Thoracic aorta (tissue), 2 donors: ENCODE data around the gene TAS2R10. TPM values are rescaled to one million over a fixed set of nuclear protein-coding genes. Genes with fewer than 3 reads are reported as not detected.

ENCODE experiments used
- ATAC-seq: fragments of 150-250 bp; one replicate; pipeline ENCODE4 v1.8.0; 2017; ENCODE audit warnings: low read depth; ENCODE audit not compliant: insufficient number of reproducible peaks, low FRiP score
- DNase-seq: peaks from one replicate; pipeline ENCODE4 v3.0.0-alpha.2; 2020; ENCODE audit warnings: low spot score
- H3K27ac ChIP-seq, 2 donors: fragments of 200-600 bp; sonication (generic); 1 replicate in 1 of 2; 2 replicates in 1 of 2; pipeline ENCODE4 v1.5.1; 2016; ENCODE audit warnings: mild to moderate bottlenecking in 2 of 2, moderate library complexity in 2 of 2
- H3K27me3 ChIP-seq: fragments of 200-600 bp; sonication (generic); replicated peaks from 2 replicates; pipeline ENCODE4 v1.6.0; 2016; ENCODE audit warnings: mild to moderate bottlenecking; ENCODE audit not compliant: insufficient read depth
- H3K36me3 ChIP-seq: fragments of 200-600 bp; sonication (generic); one replicate; pipeline ENCODE4 v1.5.1; 2016
- H3K4me1 ChIP-seq, 2 donors: fragments of 200-600 bp; sonication (generic); 1 replicate in 1 of 2; 2 replicates in 1 of 2; pipeline versions ENCODE4 v1.5.1 to v1.6.0; 2016; ENCODE audit warnings: low read depth in 2 of 2, mild to moderate bottlenecking in 1 of 2; ENCODE audit not compliant: control insufficient read depth in 1 of 2
- H3K4me3 ChIP-seq: fragments of 200-600 bp; sonication (generic); 2 replicates; pipeline ENCODE4 v1.5.1; 2016; ENCODE audit warnings: mild to moderate bottlenecking
- H3K9me3 ChIP-seq: fragments of 200-600 bp; sonication (generic); 2 replicates; pipeline ENCODE4 v1.5.1; 2016
- CTCF ChIP-seq: fragments of 200-600 bp; sonication (generic); IDR thresholded peaks from one replicate; pipeline ENCODE4 v1.5.1; 2019; ENCODE audit warnings: antibody characterized with exemption
- total RNA-seq, 2 donors: library from RNA; depleted of rRNA; stranded (reverse); fragments of >200 nt; gene quantifications; one replicate each; pipeline versions ENCODE4 v1.1.0 to v1.2.3, GENCODE V29; 2016

The TAS2R10 gene
- total RNA-seq, 2 donors from 2014 or later, result 4.6 TPM; not detected in 1

DNA sequence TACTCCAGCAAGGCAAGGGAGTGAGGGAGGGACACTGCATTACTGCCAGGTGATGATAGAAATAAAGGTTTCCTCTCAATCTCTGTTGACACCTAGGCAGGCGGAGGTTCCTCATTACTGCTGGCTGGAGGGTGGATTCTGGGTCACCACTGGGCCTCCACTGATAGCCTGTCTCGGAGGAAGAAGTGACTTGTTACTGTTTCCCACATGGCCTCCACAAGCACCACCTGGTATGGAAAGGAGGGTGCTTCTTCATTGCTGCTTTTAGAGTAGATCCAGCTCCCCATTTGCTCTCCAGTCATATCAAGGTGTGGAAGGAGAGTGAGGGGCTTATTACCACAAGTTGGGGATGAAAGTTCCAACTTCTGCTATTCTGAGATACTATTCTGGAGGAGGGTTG, 16.7 kb upstream of the TAS2R10 start:
- ATAC-seq (no peak), DNase-seq (no peak)
- Histone ChIP-seq H3K36me3 (peaks cover 11% of the 10 kb centered on the region), H3K27ac (no peak overlapping the region), H3K4me1 (no peaks in the 10 kb centered on the region), H3K9me3 (no peaks in the 10 kb centered on the region), H3K4me3 (no peak overlapping the region), H3K27me3 (no peaks in the 10 kb centered on the region)
- TF ChIP-seq CTCF, result no peak

- Histone ChIP-seq H3K27ac (no peak overlapping the region), H3K4me1 (no peaks in the 10 kb centered on the region), H3K9me3 (peaks cover 4% of the 10 kb centered on the region), H3K4me3 (no peak overlapping the region), H3K27me3 (no peaks in the 10 kb centered on the region), H3K36me3 (peaks cover 5% of the 10 kb centered on the region)
- TF ChIP-seq CTCF, result no peak
- no peak for ATAC-seq
- no peak for DNase-seq
Observed at GRCh38 chr12:10838461-10838860, 12.3 kb upstream of the TAS2R10 start.

- Histone ChIP-seq H3K4me3 (no peak overlapping the region), H3K36me3 (no peaks in the 10 kb centered on the region), H3K9me3 (no peaks in the 10 kb centered on the region), H3K27me3 (no peaks in the 10 kb centered on the region), H3K27ac (no peak overlapping the region), H3K4me1 (no peaks in the 10 kb centered on the region)
- ATAC-seq (no peak), DNase-seq (no peak)
- TF ChIP-seq CTCF, result no peak
Observed at GRCh38 chr12:10829994-10830393, 3.8 kb upstream of the TAS2R10 start.

DNA sequence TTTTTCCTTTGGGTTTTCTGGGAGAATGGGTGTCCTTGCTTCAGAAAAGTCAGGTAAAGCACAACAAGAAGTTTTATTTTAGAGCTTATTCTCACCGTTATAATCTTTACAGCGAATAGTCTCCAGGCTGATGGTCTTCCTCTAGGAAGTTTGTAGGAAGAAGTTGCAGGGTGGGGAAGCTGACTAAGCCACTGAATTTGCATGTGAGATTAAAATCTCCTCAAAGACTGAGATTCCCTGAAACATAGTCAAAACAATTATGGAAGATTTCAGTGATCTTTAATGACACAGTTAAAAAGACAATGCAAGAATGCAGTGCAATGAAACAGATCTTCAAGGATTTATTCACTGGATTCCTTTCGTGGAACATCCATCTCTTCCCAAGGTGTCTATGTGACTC, 1.2 kb downstream of the TAS2R10 start:
- Histone ChIP-seq H3K9me3 (no peaks in the 10 kb centered on the region), H3K4me3 (no peak overlapping the region), H3K4me1 (no peaks in the 10 kb centered on the region), H3K27ac (no peak overlapping the region), H3K36me3 (no peaks in the 10 kb centered on the region), H3K27me3 (no peaks in the 10 kb centered on the region)
- no peak for DNase-seq
- no peak for ATAC-seq
- no peak for TF ChIP-seq CTCF

GRCh38 chr12:10811883-10812536, 14.1 kb downstream of the TAS2R10 start:
- Histone ChIP-seq H3K9me3 (no peaks in the 10 kb centered on the region), H3K27ac (no peak overlapping the region), H3K36me3 (no peaks in the 10 kb centered on the region), H3K4me3 (no peak overlapping the region), H3K27me3 (no peaks in the 10 kb centered on the region), H3K4me1 (no peaks in the 10 kb centered on the region)
- no peak for ATAC-seq
- no peak for DNase-seq
- TF ChIP-seq CTCF, result no peak
